Measurements from ENCODE around the gene FAM210A. TPM values are rescaled to one million over a fixed set of nuclear protein-coding genes. Genes with fewer than 3 reads are reported as not detected.

FAM210A gene
- total RNA-seq, 2 experiments from 2014 or later: 51.9 to 58.1 TPM

- DNase-seq: no peak
- Mint-ChIP-seq H3K4me3 (no peak overlapping the region), H3K27ac (no peak overlapping the region)
Observed at GRCh38 chr18:13624563-13625237, 101.7 kb downstream of the FAM210A start.

GRCh38 chr18:13623871-13624270 lies 102.5 kb downstream of the FAM210A start:
- H3K27me3 Mint-ChIP-seq: no peaks in the 10 kb centered on the region
- no peaks in the 10 kb centered on the region for H3K9me3 Mint-ChIP-seq
- H3K27ac Mint-ChIP-seq: no peak overlapping the region
- DNase-seq: no peak
- peaks cover 8% of the 10 kb centered on the region for H3K36me3 Mint-ChIP-seq
- H3K4me1 Mint-ChIP-seq: peaks cover 10% of the 10 kb centered on the region
- H3K4me3 Mint-ChIP-seq: no peak overlapping the region

More at GRCh38 chr18:13624563-13625237, 101.7 kb downstream of the FAM210A start:
- no peaks in the 10 kb centered on the region for H3K27me3 Mint-ChIP-seq
- H3K36me3 Mint-ChIP-seq: peaks cover 8% of the 10 kb centered on the region
- peaks cover 14% of the 10 kb centered on the region for H3K4me1 Mint-ChIP-seq
- H3K9me3 Mint-ChIP-seq: no peaks in the 10 kb centered on the region

GRCh38 chr18:13623348-13623747 lies 103.0 kb downstream of the FAM210A start:
- Mint-ChIP-seq H3K36me3 (peaks cover 8% of the 10 kb centered on the region), H3K27me3 (no peaks in the 10 kb centered on the region), H3K9me3 (no peaks in the 10 kb centered on the region), H3K27ac (no peak overlapping the region), H3K4me3 (no peak overlapping the region), H3K4me1 (peaks cover 9% of the 10 kb centered on the region)
- DNase-seq: no peak

- peaks cover 8% of the 10 kb centered on the region for H3K36me3 Mint-ChIP-seq
- no peak overlapping the region for H3K4me3 Mint-ChIP-seq
- peaks cover 11% of the 10 kb centered on the region for H3K4me1 Mint-ChIP-seq
- no peak for DNase-seq
- no peaks in the 10 kb centered on the region for H3K27me3 Mint-ChIP-seq
- no peak overlapping the region for H3K27ac Mint-ChIP-seq
- no peaks in the 10 kb centered on the region for H3K9me3 Mint-ChIP-seq
Observed at GRCh38 chr18:13622751-13623150, 103.6 kb downstream of the FAM210A start.

- H3K9me3 Mint-ChIP-seq: no peaks in the 10 kb centered on the region
- no peak for DNase-seq
- H3K27ac Mint-ChIP-seq: no peak overlapping the region
- H3K4me3 Mint-ChIP-seq: no peak overlapping the region
- H3K4me1 Mint-ChIP-seq: peaks cover 18% of the 10 kb centered on the region
- H3K27me3 Mint-ChIP-seq: no peaks in the 10 kb centered on the region
- peaks cover 8% of the 10 kb centered on the region for H3K36me3 Mint-ChIP-seq
Observed at GRCh38 chr18:13621886-13622619, 104.3 kb downstream of the FAM210A start.

GRCh38 chr18:13621446-13621849 lies 104.9 kb downstream of the FAM210A start:
- Mint-ChIP-seq H3K4me1 (peaks cover 22% of the 10 kb centered on the region), H3K27ac (no peak overlapping the region), H3K27me3 (no peaks in the 10 kb centered on the region), H3K4me3 (no peak overlapping the region), H3K36me3 (peaks cover 8% of the 10 kb centered on the region), H3K9me3 (no peaks in the 10 kb centered on the region)
- no peak for DNase-seq

GRCh38 chr18:13620818-13621445 lies 105.4 kb downstream of the FAM210A start:
- DNase-seq: no peak
- no peaks in the 10 kb centered on the region for H3K27me3 Mint-ChIP-seq
- H3K4me3 Mint-ChIP-seq: no peak overlapping the region

GRCh38 chr18:13620206-13620672 lies 106.1 kb downstream of the FAM210A start:
- DNase-seq: no peak
- H3K36me3 Mint-ChIP-seq: peaks cover 4% of the 10 kb centered on the region
- H3K4me3 Mint-ChIP-seq: no peak overlapping the region
- H3K9me3 Mint-ChIP-seq: no peaks in the 10 kb centered on the region
- H3K4me1 Mint-ChIP-seq: peaks cover 31% of the 10 kb centered on the region
- no peaks in the 10 kb centered on the region for H3K27me3 Mint-ChIP-seq
- H3K27ac Mint-ChIP-seq: no peak overlapping the region

More at GRCh38 chr18:13620818-13621445, 105.4 kb downstream of the FAM210A start:
- Mint-ChIP-seq H3K27ac (no peak overlapping the region), H3K4me1 (peaks cover 26% of the 10 kb centered on the region), H3K9me3 (no peaks in the 10 kb centered on the region), H3K36me3 (peaks cover 4% of the 10 kb centered on the region)

- no peak overlapping the region for H3K27ac Mint-ChIP-seq
- no peaks in the 10 kb centered on the region for H3K27me3 Mint-ChIP-seq
- peaks cover 10% of the 10 kb centered on the region for H3K36me3 Mint-ChIP-seq
- H3K9me3 Mint-ChIP-seq: no peaks in the 10 kb centered on the region
- H3K4me3 Mint-ChIP-seq: no peak overlapping the region
- peaks cover 36% of the 10 kb centered on the region for H3K4me1 Mint-ChIP-seq
- DNase-seq: no peak
Observed at GRCh38 chr18:13619505-13620205, 106.7 kb downstream of the FAM210A start.

GRCh38 chr18:13618760-13619438 lies 107.5 kb downstream of the FAM210A start:
- H3K4me1 Mint-ChIP-seq: peaks cover 44% of the 10 kb centered on the region

GRCh38 chr18:13617826-13618515 lies 108.4 kb downstream of the FAM210A start:
- no peaks in the 10 kb centered on the region for H3K27me3 Mint-ChIP-seq
- peak overlapping the region; percentile 65 for H3K27ac Mint-ChIP-seq
- H3K4me3 Mint-ChIP-seq: no peak overlapping the region
- H3K9me3 Mint-ChIP-seq: no peaks in the 10 kb centered on the region
- H3K36me3 Mint-ChIP-seq: peaks cover 9% of the 10 kb centered on the region
- peaks cover 53% of the 10 kb centered on the region for H3K4me1 Mint-ChIP-seq
- no peak for DNase-seq

More at GRCh38 chr18:13618760-13619438, 107.5 kb downstream of the FAM210A start:
- Mint-ChIP-seq H3K27ac (no peak overlapping the region), H3K9me3 (no peaks in the 10 kb centered on the region), H3K4me3 (no peak overlapping the region), H3K36me3 (peaks cover 12% of the 10 kb centered on the region), H3K27me3 (no peaks in the 10 kb centered on the region)
- DNase-seq: no peak

GRCh38 chr18:13616525-13617035 lies 109.8 kb downstream of the FAM210A start:
- Mint-ChIP-seq H3K27me3 (no peaks in the 10 kb centered on the region), H3K27ac (peak overlapping the region; percentile 97), H3K4me1 (peaks cover 66% of the 10 kb centered on the region), H3K4me3 (no peak overlapping the region), H3K9me3 (no peaks in the 10 kb centered on the region), H3K36me3 (peaks cover 8% of the 10 kb centered on the region)
- DNase-seq: no peak

GRCh38 chr18:13616041-13616440 lies 110.3 kb downstream of the FAM210A start:
- peaks cover 72% of the 10 kb centered on the region for H3K4me1 Mint-ChIP-seq
- H3K4me3 Mint-ChIP-seq: peak overlapping the region; percentile 53
- H3K27ac Mint-ChIP-seq: peak overlapping the region; percentile 97
- no peaks in the 10 kb centered on the region for H3K9me3 Mint-ChIP-seq
- peak; percentile 47 for DNase-seq
- H3K27me3 Mint-ChIP-seq: no peaks in the 10 kb centered on the region
- H3K36me3 Mint-ChIP-seq: peaks cover 8% of the 10 kb centered on the region

All from activated naive CD8-positive, alpha-beta T cell treated with anti-CD3 and anti-CD28 coated beads for 36 hours (primary cell).